CD4-positive, alpha-beta T cell treated with Interleukin-17A for 4 hours (primary cell): ENCODE measurements around the gene CLTCL1.

Source experiments
- DNase-seq: peaks from one replicate; pipeline ENCODE4 v3.0.0-alpha.2; 2020; ENCODE audit warnings: mixed read lengths

CLTCL1 gene

GRCh38 chr22:19244600-19245352 is 46.7 kb downstream of the CLTCL1 start:
- DNase-seq, result no peak

GRCh38 chr22:19242699-19243098 is 48.8 kb downstream of the CLTCL1 start:
- DNase-seq, result no peak

DNA sequence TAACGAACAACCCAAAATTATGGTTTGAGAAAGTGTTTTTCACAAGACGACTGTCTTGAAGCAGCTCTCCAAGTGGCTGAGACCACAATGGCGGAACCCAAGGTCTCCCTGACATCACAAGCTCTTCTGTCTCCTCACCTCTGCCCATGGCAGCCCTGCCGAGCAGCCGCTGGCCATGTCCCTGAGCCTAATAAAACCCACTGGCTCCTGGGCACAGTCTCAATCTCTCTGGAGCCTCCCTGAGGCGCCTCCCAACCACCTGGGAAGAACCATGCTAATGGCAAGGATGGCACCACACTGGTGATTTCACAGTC is 50.0 kb downstream of the CLTCL1 start:
- no peak for DNase-seq

DNA sequence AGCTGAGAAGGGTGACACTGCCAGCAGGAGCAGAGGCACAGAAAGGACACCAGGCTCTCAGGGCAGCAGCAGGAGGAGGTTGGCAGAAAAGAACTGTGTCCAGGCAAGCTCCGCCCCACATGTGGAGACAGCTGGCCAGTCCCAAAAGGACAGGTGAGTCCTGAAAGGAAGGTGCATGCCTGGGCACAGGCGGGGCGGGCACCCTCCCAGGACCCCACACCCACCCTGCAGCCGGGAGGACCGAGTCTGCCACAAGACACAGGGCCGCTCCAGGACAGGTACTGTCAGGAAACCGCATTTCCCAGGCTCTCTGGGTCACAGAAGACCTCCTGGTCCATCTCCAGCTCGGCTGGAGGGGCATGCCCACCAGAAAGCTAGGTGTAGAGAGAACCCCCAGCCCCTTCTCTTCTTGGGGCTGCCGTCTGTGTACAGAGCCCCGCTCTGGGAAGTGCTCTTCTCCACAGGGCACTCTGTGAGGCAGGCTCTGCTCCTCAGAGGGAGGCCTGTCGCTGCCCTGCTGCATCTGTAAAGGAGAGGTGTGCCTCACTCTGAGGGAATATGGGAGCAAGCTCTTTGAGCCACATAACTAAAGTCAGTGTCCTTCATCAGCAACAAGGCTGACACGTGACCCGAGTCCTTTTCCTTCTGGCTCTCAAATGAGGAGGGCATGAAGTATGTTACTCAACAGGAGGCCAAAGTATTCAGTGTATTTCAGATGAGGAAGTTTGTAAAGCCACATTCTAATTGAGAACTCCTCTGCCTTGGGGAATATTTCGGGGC is 50.5 kb downstream of the CLTCL1 start:
- DNase-seq, result no peak

- DNase-seq, result no peak
These were observed 52.1 kb downstream of the CLTCL1 start for GRCh38 chr22:19239464-19239863.

- no peak for DNase-seq
These were observed 52.6 kb downstream of the CLTCL1 start for GRCh38 chr22:19238900-19239299.

DNA sequence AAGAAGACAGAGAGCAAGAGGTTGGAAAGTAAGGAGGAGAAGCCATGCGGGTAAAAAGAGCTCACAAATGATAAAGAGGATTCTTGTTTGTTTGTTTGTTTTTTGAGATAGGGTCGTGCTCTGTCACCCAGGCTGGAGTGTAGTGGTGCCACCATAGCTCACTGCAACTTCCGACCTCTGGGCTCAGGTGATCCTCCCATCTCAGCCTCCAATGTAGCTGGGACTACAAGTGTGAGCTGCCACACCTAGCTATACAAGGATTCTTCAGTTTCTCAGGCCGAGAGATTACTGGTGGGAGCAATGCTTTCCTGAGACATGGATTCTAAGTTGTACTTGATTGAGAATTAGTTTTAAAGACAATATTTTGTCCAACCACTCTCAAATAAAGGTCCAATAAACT is 55.6 kb downstream of the CLTCL1 start:
- no peak for DNase-seq

- no peak for DNase-seq
These were observed 57.2 kb downstream of the CLTCL1 start for GRCh38 chr22:19234126-19234896.

DNA sequence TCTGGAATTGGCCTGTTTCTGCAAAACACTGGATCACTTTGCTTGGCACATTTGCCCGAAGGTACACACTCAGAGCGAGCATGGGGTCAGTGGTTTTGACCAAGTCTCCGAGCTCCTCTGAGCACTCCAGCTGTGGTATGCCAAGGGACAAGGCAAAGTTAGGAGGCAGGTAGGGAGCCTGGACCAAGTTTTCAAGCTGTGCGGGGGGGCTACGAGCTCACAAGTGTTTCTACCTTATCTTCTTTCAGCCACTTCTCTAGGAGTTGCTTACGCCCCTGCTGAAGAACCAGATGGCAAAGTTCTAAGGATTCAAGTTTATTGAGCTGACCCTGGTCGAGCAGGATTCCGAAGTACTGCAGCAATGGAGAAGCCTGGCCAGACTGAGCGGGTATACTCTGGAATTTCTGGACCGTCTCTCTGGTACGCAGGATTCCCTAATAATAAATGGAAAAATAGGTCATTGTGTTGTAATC is 58.3 kb downstream of the CLTCL1 start:
- DNase-seq, result no peak

DNA sequence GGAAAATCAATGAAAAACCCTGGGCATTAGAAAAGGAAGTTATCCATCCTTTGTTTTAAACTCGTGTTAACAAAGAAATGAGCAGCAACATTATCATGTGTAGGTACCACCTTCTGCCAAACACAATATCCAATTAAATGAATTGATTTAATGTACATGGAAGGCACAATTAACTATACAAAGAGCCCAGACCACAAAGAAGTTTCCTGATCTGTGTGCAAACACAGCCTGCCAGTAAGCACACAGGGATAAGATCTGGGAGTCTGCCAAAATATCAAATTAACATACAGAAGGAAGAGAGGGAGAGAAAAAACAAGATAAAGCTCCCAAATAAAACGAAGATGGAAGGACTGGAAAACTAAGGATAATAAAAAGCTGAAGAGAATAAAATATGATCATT is 58.9 kb downstream of the CLTCL1 start:
- no peak for DNase-seq

GRCh38 chr22:19231986-19232385 is 59.5 kb downstream of the CLTCL1 start:
- no peak for DNase-seq

DNA sequence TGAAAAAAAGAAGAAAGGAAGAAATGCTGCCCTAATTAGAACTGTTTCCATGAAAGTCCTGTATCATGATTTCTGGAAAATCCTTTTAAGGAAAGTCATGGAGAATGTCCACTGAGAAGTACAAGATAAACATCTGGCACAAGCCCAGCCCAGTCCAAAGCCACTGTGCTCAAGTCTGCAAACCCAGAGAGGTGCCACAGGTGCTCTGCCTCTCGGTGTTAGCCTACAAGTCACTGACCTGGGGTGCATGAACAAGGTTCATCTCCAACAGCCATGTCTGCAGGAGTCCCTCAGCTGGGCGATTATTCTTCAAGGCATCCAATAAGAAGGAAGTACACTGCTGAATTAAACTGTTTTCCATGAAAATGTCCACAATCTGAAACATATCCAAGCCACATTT is 61.9 kb downstream of the CLTCL1 start:
- no peak for DNase-seq

- no peak for DNase-seq
These were observed 63.3 kb downstream of the CLTCL1 start for GRCh38 chr22:19228179-19228578.

GRCh38 chr22:19226428-19226827 is 65.1 kb downstream of the CLTCL1 start:
- no peak for DNase-seq

DNA sequence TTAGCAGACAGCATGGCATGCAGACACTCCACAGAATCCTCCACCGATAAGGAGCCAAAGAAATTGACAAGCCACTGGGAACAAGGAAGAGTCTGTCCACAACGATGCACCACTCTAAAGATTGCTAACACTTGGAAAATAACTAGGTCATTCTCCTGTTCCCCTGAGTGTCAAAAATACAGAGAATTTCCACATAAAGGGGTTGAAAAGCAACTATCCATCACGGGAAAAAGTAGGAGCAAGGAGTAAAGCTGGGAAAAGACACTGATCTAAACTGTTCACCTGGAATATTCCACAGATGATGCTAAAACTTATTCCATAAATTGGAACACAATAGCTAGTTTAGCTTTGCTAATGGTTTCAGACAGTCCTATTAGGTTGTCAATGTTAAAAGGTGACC is 66.0 kb downstream of the CLTCL1 start:
- DNase-seq, result no peak

- DNase-seq, result no peak
These were observed 66.5 kb downstream of the CLTCL1 start for GRCh38 chr22:19224985-19225384.

- DNase-seq, result no peak
These were observed 67.0 kb downstream of the CLTCL1 start for GRCh38 chr22:19224557-19224956.

- DNase-seq, result no peak
These were observed 67.9 kb downstream of the CLTCL1 start for GRCh38 chr22:19223617-19224016.

DNA sequence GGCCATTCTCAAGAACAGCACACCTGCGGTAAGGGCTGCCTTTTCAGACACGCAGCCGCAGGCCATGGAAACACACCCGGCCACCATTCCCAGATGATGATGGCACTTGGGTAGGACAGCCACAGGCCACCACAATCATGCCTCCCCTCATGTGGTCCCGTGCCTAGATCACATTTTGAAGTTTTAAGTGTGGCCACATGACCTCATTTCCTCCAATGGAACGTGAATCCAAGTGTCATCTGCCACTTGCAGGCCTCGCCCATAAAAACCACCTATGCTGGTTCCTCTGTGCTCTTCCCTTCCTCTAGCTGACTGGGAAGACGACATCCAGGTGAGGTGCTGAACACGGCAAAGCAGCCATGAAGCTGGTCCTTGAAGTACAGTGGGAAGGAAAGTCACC is 68.4 kb downstream of the CLTCL1 start:
- no peak for DNase-seq

DNA sequence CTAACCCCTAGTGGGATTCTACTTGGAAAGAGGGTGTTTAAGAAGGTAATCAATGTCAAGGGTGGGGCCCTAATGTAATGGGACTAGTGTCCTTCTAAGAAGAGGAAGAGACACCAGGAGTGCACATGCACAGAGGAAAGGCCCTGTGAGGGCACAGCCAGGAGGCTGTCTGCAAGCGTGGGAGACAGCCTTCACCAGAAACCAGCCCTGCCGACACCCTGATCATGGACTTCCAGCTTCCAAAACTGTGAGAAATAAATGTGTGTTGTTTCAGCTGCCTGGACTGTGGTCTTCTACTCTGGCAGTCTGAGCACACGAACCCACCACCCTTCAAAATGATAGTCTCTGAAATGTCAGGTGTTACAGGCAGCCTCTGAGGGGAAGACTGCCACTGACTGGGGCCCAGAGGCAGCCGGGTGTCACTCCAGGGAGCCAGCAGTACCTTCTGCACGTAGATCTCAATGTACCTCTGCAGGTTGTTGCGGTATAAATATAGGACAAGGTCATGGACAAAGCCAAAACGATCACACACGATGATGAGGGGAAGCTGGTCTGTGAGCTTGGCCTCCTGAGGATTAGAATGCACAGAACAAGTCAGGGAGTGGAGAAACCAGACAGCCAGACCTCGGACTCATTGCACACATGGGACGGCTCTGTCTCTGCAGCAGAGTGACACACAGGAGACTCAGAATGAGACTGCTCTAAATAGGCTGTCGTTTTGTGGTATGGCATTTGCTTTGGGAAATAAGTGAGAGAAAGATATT is 69.1 kb downstream of the CLTCL1 start:
- no peak for DNase-seq

DNA sequence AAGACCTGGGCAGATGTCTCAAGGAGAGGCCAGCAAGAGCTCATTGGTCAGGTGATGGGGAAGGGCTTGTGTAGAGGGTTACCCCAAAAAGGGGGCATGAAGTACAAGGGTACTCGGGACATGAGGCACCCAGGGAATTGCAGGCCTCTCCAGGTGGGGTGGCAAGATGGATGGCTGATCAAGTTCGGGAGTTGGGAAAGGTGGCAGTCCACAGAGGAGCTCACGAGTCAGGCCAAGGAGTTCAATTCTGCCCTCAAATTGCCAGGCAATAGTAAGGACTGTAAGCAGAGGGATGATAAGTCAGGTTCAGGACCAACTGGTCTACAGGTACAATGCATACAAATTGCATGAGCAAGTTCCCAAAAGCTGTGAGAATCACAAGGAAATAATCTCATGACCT is 70.7 kb downstream of the CLTCL1 start:
- no peak for DNase-seq

- DNase-seq, result no peak
These were observed 72.8 kb downstream of the CLTCL1 start for GRCh38 chr22:19218541-19219233.
